ENCODE data around the gene ZBTB40.

The ZBTB40 gene

DNA sequence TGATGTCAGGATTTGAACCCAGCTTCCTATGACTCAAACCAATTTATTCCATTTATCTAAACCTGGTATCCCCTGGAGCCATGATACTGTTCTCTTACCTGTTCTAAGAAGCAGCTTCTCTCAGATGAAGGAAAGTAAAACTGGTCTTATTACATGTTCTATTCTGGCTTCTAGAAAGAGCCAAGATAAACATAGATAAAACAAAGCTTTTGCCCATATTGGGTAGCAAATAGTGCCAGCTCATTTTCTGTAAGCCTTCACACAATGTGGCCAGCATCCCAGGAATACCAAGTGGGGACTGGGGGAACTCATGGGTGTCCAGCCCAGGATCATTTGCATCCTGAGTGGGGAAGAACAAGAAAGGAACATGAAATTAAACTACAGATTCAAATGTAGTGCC lies 58.2 kb downstream of the ZBTB40 start:
- no peak for DNase-seq

DNA sequence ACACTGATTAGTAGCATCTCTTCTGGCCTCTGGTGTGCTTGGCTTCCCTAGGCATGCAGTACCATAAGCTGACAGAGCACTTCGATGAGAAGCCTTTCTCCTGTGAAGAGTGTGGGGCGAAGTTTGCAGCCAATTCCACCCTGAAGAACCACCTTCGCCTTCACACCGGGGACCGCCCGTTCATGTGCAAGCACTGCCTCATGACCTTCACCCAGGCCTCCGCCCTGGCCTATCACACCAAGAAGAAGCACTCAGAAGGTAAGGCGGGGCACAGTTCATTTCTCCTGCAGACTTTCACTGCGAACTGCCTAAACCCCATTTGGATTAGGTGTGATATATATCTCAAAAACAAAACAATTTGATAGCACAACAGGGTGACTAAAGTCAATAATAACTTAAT lies 61.2 kb downstream of the ZBTB40 start:
- DNase-seq: no peak

DNA sequence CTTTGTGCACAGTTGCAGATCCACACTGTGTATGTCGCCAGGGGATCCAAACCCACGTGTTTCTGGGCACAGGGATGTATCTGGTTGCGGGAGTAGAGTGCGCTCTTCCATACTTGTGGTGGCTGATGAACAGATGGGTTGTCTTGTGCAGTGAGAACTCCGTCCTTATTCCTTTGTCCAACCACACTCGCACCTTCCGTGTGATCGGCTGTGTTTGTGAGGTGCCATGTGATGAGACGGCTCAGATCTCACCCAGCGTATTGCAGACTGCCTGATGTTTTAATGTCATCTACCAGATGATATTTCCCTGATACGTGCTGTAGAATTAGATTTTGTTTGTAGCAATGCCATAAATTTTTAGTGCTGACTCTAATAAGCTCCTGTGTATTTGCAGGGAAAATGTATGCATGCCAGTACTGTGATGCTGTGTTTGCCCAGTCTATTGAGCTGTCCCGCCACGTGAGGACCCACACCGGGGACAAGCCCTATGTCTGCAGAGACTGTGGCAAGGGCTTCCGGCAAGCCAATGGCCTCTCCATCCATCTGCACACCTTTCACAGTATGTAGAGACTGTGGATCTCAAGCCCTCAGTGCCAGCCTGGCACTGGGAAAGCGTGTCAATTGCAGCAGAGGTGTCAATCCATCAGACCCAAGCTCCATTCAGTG lies 65.4 kb downstream of the ZBTB40 start:
- DNase-seq: no peak

DNA sequence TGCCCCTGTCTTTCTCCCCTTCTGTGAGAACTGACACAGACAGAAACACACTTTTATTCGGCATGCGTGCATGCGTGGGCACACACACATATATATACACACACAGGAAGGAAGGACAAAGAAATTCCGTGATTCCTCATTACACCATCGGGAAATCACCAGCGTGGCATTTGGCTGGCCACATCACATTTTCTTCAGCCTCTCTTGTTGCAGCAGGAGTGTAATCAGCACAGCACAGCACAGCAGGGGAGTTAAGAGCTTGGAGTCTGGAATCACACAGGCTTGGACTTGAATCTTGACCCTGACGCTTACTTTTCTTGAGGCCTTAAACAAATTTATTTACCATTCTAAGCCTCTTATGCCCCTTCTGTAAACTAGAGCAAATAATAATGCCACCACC lies 66.3 kb downstream of the ZBTB40 start:
- no peak for DNase-seq

DNA sequence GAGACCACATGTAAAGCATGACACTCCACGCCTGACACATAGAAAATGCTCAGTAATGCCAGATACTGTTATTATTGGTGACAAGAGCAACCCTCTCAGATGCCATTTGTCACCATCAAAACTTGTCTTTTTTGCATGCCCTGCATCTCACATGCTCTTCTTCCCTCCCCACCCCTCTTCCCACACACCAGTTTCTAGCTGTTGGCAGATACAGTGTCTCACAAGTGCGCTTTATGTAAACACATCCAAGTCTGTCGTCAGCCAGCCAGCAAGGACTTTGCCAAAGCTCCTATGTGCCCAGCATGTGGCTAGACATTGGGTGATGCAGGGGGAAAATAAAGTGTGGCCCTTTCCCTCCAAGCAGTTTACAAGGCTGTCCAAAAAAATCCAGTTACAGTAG lies 66.7 kb downstream of the ZBTB40 start:
- peak; percentile 17 for DNase-seq

DNA sequence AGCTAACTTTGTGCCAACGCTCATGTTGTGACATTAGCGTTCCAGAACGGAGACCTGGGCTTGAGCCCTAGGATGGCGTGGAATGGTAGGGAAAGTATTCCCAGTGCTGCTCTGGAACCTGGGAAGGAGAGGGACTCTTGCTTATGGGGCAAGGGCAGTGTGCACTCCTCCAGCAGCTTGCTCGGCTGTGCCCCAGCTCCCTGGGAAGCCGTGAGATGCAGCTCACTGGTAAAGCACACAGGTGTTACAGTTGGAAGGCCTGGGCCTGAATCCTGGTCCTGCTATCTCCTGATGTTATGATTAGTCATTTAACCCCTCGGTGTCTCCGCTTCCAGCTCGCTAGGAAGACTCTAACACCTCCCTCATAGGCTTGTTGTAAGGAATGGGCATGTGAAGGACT lies 69.2 kb downstream of the ZBTB40 start:
- DNase-seq: no peak

DNA sequence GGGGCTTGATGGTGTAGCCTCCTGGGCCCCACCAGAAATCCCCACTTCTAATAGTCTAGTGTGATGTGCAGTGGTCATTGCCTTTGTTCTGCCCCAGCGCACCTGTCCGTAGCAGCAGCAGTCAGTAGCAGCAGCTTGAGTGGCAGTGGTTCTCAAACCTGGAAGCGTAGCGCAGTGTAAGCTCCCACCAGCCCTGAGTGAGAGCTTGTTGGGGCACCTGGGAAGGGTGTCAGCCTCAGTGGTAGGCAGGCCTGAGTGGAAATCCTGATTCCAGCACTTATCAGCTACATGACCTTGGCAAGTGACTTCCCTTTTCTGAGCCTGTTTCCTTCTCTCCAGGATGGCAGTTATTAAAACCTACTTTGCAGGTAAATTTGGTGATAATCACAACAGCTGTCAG lies 70.0 kb downstream of the ZBTB40 start:
- DNase-seq: no peak

DNA sequence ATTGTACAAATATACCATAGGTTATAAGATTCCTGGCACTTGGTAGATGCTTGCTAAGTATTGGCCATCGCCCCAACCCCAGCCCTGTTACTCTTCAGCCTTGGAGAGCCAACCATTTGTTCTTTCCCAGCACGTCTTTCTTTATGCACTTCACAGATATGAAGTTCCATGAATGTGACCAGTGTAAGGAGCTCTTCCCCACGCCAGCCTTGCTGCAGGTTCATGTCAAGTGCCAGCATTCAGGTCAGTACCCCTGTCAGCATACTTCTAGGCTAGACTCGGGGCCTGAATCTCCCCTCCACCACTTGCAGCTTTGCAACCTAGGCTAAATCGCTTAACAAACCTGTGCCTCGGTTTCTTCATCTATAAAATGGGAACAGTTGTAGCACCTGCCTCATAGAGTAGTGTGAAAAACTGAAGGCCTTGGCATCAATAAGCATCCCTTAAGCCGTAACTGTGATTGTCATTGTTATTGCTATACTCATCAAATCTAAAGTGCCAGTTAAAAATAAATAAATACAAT lies 70.6 kb downstream of the ZBTB40 start:
- no peak for DNase-seq

DNA sequence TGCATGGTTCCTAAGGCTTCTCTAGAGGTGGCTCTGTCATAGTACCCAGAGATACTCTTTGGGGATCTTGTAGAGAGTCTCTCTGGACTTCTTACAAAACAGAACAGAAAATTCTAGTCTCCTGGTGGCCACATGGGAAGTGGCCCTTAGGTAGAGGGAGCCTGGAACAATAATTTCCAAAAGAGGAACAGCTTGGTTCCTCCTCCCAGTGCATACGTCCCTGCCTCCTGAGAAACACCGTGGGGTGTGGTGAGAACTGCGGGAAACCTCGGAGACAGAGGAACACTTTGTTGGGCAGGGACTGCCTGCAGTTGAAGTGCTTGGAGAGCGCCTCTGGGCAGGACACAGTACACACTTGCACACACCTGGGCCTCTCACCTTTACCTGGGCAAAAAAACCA lies 72.8 kb downstream of the ZBTB40 start:
- DNase-seq: no peak

DNA sequence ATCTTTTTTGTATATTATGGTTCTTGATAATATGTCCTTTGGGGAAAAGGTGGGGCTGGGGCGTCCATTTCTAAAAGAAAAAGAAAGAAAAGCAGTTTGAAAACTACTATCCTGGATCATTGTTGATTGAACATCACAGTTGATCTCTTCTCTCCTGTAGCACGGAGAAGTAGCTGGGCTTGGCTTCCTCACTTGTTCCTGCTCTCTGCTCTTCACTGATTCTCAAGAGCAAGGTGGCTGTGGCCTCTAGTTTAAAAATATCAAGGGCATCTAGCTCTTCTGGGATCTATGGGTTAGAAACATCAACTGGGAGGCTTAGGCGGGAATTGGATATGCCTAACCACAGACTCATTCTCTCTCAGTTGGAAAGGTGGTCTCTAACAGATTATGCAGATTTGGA lies 73.6 kb downstream of the ZBTB40 start:
- DNase-seq: no peak

DNA sequence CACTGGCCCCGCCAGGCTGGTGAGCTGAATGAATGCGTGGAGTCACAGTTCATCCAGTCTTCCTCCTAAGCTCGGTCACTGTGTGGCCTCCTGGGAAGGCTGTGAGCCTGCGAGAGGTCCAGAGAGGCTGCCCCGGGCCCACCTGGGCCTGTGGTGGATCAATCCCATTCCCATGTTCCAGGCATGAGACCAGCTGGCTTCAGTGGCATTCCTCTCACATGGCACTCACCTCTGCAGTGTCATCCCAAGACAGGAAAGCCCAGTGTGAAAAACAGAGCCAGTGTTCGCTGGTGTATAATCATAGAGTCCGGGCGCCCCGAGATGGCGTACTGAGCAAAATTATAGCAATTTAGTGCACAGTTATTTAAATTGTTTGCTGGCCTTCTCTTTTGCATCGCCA lies 74.0 kb downstream of the ZBTB40 start:
- no peak for DNase-seq

DNA sequence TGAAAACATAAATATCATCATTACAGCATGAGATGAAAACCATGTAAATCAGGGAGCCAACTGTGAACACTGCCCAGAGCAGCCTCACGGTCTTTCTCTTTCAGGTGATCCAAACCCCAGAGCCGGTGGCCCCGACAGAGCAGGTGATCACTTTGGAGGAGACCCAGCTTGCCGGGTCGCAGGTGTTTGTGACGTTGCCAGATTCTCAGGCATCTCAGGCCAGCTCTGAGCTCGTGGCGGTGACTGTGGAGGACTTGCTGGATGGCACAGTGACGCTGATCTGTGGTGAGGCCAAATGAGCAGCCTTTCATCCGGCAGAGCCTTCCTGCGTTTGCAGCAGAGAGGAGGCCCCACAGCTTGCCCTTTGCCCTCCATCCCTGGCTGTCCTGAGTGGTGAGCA lies 74.4 kb downstream of the ZBTB40 start:
- DNase-seq: no peak

DNA sequence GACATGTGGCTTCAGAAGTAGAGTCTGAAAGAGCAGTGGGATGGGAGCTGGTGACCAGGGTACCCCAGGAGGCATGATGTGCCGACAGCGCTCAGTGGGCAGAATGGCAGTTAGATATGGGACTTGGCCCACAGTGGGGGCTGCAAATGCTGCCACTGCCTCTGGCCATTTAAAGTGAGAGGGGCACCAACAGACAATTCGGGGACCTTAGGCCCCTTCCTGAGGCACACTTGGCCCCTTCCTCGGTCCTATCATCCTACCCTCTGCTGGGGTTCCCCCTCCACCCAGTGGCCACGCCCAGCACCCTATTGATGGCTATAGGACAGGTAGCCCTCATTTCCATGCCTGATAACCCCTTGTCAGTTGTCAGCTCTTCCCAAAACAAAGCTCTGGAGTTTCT lies 75.0 kb downstream of the ZBTB40 start:
- DNase-seq: no peak

DNA sequence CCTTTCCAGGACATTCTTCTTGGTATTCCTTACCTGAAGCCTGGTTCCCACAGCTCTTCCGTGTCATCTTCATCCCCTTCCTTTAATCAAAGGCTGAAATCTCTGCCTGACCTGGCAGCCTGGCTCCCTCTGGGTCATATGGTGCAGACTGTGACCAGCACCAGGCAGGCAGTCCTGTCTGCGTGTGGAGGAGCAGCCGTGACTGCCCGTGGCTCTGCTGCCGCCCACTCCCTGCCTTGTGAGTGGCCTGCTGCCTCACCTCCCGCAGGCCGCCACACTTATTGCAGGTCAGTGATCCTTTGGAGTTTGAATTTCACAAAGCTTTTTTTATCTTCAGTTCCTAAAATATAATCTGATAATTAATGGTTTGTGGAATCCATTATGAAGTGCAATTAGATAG lies 75.5 kb downstream of the ZBTB40 start:
- DNase-seq: no peak

DNA sequence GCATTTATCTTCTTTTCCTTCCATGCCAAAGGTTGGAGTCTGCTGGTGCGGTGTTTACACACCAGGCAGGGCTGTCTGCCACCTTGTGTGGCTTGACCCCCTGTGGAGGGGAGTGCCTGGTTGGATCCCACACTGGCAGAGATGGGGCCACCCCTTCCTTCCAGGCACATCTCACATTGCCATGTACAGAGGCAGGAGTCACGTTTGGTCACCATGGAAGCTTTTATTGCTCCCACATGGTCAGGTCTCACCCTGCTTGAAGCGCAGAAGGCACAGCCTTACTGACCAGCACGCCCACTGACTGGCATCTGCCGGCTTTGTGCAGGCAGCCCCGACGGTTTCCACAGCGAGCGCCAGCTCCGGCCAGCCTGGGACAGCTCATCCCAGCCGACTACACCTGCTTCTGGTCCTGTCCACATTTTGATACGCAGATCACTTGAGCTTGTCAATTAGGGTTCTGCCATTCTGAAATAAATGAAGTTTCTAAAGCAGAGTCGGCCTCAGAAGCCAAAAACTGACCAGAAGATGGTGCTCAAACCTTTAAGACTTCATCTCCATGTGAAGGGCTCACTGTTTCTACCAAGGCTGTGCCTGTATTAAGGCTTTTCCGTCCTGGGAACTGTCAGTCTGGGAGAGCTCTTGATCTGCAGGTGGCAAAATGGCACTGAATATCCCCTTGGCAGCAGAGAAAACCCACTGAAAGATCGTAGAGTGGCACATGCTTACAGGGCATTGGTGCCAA lies 76.1 kb downstream of the ZBTB40 start:
- DNase-seq: no peak

DNA sequence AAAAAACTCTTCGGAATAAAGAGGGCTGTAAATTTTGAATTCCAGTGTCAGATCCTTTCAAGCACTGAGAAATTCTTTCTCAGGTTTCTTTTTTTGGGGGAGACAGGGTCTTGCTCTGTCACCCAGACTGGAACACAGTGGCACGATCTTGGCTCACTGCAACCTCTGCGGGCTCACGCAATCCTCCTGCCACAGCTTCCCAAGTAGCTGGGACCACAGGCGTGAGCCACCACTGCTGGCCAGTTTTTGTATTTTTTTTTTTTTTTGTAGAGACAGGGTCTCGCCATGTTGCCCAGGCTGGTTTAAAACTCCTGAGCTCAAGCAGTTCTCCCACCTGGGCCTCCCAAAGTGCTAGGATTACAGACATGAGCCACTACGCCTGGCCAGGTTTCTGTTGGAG lies 76.8 kb downstream of the ZBTB40 start:
- no peak for DNase-seq

DNA sequence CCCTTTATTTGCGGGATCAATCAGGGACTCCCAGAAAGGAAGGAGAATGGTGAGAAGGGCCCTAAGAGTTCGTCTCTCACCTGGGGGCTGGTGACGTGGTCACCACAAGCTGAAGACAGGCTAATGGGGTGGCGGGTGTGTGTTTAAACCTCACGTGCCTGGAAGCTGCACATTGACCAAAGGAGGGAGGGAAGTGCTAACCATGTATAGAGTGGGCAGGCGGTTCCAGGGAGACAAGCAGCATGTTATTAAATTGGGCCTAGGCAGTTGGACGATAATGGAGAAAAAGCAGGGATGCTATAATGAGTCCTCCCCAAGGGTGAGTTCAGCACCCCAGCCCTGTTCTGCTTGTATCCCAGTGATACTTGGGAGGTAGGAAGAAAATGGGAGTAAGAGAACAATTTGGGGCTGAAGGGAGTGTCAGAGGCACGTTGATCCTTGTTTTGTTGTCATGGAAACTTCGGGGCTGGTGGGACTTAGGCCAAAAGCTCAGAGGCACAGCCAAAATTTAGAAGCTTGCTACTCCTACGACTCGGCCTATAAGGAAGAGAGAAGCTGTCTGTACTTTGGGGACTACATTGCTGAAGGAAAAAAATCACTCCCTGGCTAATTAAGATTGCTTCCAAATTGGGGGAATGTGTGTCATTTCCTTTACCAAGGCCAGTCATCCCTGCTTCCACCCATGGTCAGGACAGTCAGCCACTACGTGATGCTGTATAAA lies 78.4 kb downstream of the ZBTB40 start:
- peak; percentile 6 for DNase-seq

DNA sequence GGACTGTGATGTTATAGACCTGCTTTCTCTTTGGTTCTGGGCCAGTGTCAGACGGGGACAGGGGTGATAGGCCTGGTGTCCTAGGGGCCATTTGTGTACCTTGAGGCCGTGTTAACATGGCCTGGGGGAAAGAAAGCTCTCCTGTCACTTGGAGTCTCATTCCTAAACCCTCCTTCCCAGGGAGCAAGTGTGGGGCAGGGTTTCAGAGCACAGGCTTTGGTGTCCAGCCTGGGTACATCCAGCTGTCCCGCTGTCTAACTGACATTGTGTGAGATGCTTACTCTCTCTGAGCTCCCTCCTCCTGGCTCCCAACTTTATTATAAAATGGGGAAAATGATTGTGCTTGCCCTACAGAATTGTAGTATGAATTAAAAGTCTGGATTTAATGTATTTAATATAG lies 79.1 kb downstream of the ZBTB40 start:
- DNase-seq: no peak

DNA sequence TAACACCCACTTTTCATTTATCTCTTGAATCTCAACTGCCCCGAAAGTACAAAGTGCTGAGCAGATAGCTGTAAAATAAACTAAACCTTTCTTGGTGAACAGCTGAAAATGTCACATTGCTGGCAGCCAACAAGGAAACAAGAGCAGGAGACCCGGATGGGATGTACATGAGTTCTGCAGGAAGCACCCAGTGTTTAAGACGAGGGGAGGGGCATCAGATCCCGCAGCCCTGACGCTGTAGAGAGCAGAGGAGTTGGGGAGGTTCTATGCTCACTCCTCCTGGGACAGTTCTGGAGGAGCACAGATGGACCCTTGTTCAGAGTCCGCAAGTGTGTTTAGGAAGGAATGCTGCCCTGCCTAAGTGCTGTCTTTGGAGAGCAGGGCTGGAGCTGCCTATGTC lies 79.6 kb downstream of the ZBTB40 start:
- no peak for DNase-seq

DNA sequence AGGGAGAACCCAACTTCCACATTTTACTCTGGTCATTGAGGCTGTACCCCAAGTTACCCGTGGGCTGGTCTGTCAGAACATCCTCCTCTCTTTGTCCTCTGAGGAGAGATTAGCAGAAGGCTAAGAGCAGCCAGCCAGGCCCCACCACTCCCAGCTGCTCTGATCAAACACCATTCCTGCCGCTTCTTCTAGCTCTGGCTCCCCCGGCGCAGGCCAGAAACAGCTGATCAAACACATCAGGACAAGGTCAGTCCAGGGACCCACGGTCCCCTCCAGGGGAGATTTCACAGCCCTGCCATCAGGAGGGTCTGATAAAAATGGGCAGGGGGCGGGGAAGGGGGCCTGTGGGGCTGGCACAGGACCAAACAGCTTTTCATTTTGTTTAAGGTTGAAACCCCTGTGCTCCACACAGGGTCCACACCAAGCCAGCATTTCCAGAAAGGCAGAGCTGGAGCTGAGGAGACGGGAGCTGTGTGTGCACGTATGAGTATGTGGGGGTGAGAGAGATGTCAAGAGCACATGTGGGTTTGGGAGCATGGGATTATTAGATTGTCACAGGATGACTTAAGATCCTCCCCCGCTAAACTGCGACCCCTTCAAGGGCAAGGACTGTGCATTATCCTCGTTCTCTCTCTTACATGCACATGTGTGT lies 81.7 kb downstream of the ZBTB40 start:
- no peak for DNase-seq

DNA sequence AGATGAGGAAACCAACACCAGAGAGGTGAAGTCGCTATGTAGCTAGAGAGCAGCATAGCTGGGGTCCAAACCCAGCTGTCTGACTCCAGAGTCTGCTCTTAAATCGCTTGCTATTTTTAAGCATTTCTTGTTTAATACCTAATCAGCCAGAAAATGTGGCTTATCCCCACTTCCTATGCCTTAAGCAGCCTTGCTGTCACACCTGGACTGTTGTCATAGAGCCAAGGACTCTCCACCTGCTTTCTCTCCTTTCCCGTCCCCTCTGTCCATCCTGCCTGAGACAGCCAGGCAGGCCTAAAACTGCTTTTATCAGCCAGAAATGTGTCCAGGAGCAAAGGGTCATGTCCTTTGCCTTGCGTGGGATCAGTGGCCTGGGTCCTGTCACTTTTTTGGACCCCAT lies 83.3 kb downstream of the ZBTB40 start:
- DNase-seq: no peak

DNA sequence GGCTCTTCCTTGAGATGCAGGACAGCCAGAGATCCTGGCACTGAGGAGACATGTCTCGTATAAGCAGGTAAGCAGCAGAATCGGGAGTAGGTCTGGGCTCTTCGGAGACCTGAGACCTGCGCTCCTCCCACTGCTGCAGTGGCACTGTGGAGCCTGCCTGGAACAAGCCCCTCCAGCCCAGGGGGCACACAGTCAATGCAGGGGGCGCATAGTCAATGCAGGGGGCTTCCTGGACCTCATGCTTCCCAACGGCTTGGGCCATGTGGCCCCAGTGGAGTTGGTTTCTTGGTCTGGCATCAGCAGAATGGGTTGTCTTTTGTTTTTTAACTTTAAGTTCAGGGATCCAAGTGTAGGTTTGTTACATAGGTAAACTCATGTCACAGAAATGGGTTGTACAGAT lies 83.7 kb downstream of the ZBTB40 start:
- DNase-seq: no peak

DNA sequence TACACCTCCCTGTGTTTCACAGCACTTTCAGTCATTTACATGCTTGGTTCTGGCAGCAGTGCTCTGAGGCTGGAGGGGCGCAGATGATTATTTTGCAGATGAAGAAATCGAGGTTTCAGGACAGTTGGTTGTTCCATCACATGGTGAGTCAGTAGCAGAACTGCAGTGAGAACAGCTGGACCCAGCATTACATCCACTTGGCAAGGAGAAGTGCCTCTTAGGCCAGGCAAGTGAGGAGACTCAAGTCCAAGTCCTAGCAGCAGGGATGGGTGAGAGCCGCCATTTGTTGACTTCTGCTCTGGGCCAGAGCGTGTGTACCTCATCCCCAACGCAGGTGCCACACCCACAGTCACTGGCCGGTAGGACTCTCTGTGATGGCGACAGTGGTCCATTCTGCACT lies 84.9 kb downstream of the ZBTB40 start:
- DNase-seq: no peak
